Lung (tissue), 12 donors: ENCODE measurements around the gene PACS1. TPM values are rescaled to one million over a fixed set of nuclear protein-coding genes. Genes with fewer than 3 reads are reported as not detected.

Experiments
- ATAC-seq: fragments of 200-7000 bp; cut with Tn5 transposase; one replicate; pipeline ENCODE4 v1.9.1; 2020; ENCODE audit warnings: moderate number of reproducible peaks; ENCODE audit not compliant: insufficient read depth, low FRiP score
- DNase-seq, 3 donors: peaks; one replicate each; pipeline ENCODE4 v3.0.0-alpha.2; 2013 to 2017
- H3K27ac ChIP-seq, 2 donors: one replicate each; pipeline ENCODE4 v1.5.1; 2013; ENCODE audit warnings: mild to moderate bottlenecking in 2 of 2, moderate library complexity in 2 of 2, control low read depth in 1 of 2, inconsistent platforms in 1 of 2, low read depth in 1 of 2, low read length in 1 of 2
- H3K27me3 ChIP-seq, 3 donors: one replicate each; pipeline ENCODE4 v1.5.1; 2013; ENCODE audit warnings: low read length in 2 of 3; ENCODE audit not compliant: control insufficient read depth in 3 of 3, insufficient read depth in 3 of 3
- H3K36me3 ChIP-seq, 4 donors: one replicate each; pipeline ENCODE4 v1.5.1; 2013; ENCODE audit warnings: low read length in 4 of 4, mild to moderate bottlenecking in 1 of 4, moderate library complexity in 1 of 4; ENCODE audit not compliant: control insufficient read depth in 4 of 4, insufficient read depth in 4 of 4
- H3K4me1 ChIP-seq, 5 donors: one replicate each; pipeline ENCODE4 v1.5.1; 2013; ENCODE audit warnings: low read length in 5 of 5, mild to moderate bottlenecking in 2 of 5, moderate library complexity in 1 of 5; ENCODE audit not compliant: control insufficient read depth in 5 of 5, insufficient read depth in 5 of 5
- H3K4me3 ChIP-seq: one replicate; pipeline ENCODE4 v1.5.1; 2013; ENCODE audit warnings: mild to moderate bottlenecking, control low read depth, moderate library complexity
- H3K9ac ChIP-seq, 2 donors: one replicate each; pipeline ENCODE4 v1.5.1; 2013; ENCODE audit warnings: low read length in 2 of 2, control low read depth in 1 of 2; ENCODE audit not compliant: insufficient read depth in 1 of 2
- H3K9me3 ChIP-seq, 4 donors: one replicate each; pipeline ENCODE4 v1.5.1; 2013; ENCODE audit warnings: low read length in 3 of 4, mild to moderate bottlenecking in 1 of 4, moderate library complexity in 1 of 4; ENCODE audit not compliant: control insufficient read depth in 4 of 4, insufficient read depth in 3 of 4
- WGBS, 2 donors: extraction: QIAGEN DNeasy Blood & Tissue Kit; methylation state at CpG; one replicate each; pipeline ENCODE4 v1.1.7; 2013; 5-methylcytosine and 5-hydroxymethylcytosine counted together
- polyA plus RNA-seq, 2 donors: library from polyadenylated mRNA; stranded (reverse); fragments of 200-250 nt; gene quantifications; one replicate each; pipeline ENCODE4 v1.2.1, GENCODE V29; 2013
- total RNA-seq, 2 donors: library from RNA; depleted of rRNA in 1 of 2; stranded (reverse); fragments of >200 nt in 1 of 2; gene quantifications; one replicate each; pipeline ENCODE4 v1.2.1, GENCODE V29; 2014 to 2021
- TF ChIP-seq, protein P1 (sequence below): IDR thresholded peaks from 2 replicates; pipeline ENCODE4 v1.5.1; 2012; ENCODE audit warnings: mild to moderate bottlenecking; ENCODE audit errors: control extremely low read depth, extremely low read depth
- donor health status: control.
- donor health status: control.
- donor health status: Bipolar disorder and iron deficiency.
- donor health status: healthy.
- donor health status: DM: yes; HTN: yes; CAD: no.

The PACS1 gene
- total and polyA plus RNA-seq, 4 donors: 22.2 to 48.8 (median 34.7) TPM

GRCh38 chr11:66100272-66101065 lies 30.4 kb downstream of the PACS1 start:
- H3K36me3 ChIP-seq: no peaks in the 10 kb centered on the region
- H3K9me3 ChIP-seq: peaks cover 0 to 2% (median 0%) of the 10 kb centered on the region in 4 donors
- peak; percentile 71 for ATAC-seq
- 19 to 23% methylated on average over 14 of the region's 14 CpGs for WGBS, 2 donors
- H3K9ac ChIP-seq: no peak overlapping the region
- H3K4me3 ChIP-seq: no peak overlapping the region
- H3K27ac ChIP-seq: peak overlapping the region in 1 of 2 donors; percentile 54
- DNase-seq: peak in 2 of 3 donors; percentile 25 to 56
- H3K4me1 ChIP-seq: peaks cover 0 to 4% (median 0%) of the 10 kb centered on the region in 5 donors
- TF ChIP-seq, protein P1, sequence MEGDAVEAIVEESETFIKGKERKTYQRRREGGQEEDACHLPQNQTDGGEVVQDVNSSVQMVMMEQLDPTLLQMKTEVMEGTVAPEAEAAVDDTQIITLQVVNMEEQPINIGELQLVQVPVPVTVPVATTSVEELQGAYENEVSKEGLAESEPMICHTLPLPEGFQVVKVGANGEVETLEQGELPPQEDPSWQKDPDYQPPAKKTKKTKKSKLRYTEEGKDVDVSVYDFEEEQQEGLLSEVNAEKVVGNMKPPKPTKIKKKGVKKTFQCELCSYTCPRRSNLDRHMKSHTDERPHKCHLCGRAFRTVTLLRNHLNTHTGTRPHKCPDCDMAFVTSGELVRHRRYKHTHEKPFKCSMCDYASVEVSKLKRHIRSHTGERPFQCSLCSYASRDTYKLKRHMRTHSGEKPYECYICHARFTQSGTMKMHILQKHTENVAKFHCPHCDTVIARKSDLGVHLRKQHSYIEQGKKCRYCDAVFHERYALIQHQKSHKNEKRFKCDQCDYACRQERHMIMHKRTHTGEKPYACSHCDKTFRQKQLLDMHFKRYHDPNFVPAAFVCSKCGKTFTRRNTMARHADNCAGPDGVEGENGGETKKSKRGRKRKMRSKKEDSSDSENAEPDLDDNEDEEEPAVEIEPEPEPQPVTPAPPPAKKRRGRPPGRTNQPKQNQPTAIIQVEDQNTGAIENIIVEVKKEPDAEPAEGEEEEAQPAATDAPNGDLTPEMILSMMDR: no peak
- H3K27me3 ChIP-seq: no peaks in the 10 kb centered on the region

- Histone ChIP-seq H3K9ac (no peak overlapping the region), H3K4me1 (peaks cover 0 to 4% (median 0%) of the 10 kb centered on the region in 5 donors), H3K9me3 (peaks cover 0 to 2% (median 0%) of the 10 kb centered on the region in 4 donors), H3K27ac (no peak overlapping the region), H3K36me3 (no peaks in the 10 kb centered on the region), H3K27me3 (no peaks in the 10 kb centered on the region), H3K4me3 (no peak overlapping the region)
- ATAC-seq (no peak), DNase-seq (no peak)
- WGBS, 2 donors: 35 to 59% methylated on average over 3 of the region's 3 CpGs
- TF ChIP-seq, protein P1: no peak
Observed at GRCh38 chr11:66101066-66101464, 31.0 kb downstream of the PACS1 start.

DNA sequence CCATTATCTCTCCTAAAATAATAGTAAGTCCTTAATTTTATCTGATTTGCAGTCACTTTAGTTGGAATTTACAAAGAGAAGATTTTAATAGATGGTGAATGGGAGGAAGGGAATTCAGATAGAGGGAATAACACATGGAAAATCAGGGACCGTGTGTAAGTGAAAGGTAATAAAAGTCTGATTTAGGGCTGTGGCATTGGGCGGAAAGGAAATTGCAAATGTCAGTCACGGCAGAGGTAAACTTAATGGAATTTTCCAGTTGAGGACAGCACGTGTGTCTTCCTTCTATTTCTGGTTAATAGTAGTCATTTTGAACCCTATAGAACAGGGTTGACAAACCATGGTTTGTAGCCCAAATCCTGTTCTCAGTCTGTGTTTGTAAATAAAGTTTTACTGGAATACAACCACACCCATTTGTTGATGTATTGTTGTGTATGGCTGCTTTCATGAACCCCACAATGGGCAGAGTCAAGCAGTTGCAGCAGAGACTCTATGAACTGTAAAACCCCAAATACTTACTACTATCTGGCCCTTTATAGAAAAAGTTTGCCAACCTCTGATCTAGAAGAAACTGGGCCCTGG lies 34.1 kb downstream of the PACS1 start:
- Histone ChIP-seq H3K36me3 (no peaks in the 10 kb centered on the region), H3K9me3 (no peaks in the 10 kb centered on the region), H3K9ac (no peak overlapping the region), H3K4me3 (no peak overlapping the region), H3K27ac (no peak overlapping the region), H3K27me3 (no peaks in the 10 kb centered on the region), H3K4me1 (peaks cover 0 to 6% (median 3%) of the 10 kb centered on the region in 5 donors)
- WGBS, 2 donors: 81 to 87% methylated on average over 4 of the region's 4 CpGs
- TF ChIP-seq, protein P1: no peak
- DNase-seq: no peak
- no peak for ATAC-seq
